Transverse colon (tissue), 4 donors: ENCODE measurements around the gene SATB2.

Source experiments
- EP300 ChIP-seq: sonication (generic); formaldehyde crosslinking; IDR thresholded peaks from one replicate; pipeline ENCODE4 v1.6.1; 2017; ENCODE audit warnings: antibody characterized with exemption, low read depth
- POLR2A ChIP-seq: fragments of 450-650 bp; IDR thresholded peaks from one replicate; pipeline ENCODE4 v1.6.1; 2016; ENCODE audit warnings: antibody characterized with exemption, mild to moderate bottlenecking, moderate library complexity
- POLR2AphosphoS5 ChIP-seq, 3 donors: sonication (generic); formaldehyde crosslinking; IDR thresholded peaks; one replicate each; pipeline ENCODE4 v1.6.1; 2016; ENCODE audit warnings: antibody characterized with exemption in 3 of 3
- TF ChIP-seq, protein P1 (sequence below), 5 experiments: fragments of 200-600 bp in 3 of 5; fragments of 450-650 bp in 2 of 5; sonication (generic) in 3 of 5; IDR thresholded peaks; 1 replicate in 2 of 5; 2 replicates in 3 of 5; pipeline ENCODE4 v1.5.1; 2016 to 2017; ENCODE audit warnings: antibody characterized with exemption in 5 of 5, inconsistent platforms in 3 of 5, mild to moderate bottlenecking in 2 of 5, moderate library complexity in 1 of 5

DNA sequence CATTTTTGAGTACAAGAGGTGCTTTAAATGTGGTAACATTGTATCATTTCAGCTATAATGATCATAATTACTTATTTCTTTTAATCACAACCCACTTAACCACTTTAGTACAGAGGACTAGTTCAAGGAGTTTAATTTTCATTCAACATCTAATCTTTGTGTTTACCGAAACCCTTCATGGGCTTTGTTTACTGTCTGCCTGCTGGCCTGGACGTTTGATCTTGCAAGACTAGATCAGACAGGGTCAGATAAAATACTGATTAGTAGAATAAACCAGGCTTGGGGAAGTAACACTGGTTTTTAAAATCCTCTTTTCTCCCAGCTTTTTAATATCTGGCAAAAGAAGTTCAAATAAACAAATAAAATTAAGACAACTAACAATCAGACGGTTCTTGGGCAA lies 93.6 kb downstream of the SATB2 start:
- TF ChIP-seq, protein P1, sequence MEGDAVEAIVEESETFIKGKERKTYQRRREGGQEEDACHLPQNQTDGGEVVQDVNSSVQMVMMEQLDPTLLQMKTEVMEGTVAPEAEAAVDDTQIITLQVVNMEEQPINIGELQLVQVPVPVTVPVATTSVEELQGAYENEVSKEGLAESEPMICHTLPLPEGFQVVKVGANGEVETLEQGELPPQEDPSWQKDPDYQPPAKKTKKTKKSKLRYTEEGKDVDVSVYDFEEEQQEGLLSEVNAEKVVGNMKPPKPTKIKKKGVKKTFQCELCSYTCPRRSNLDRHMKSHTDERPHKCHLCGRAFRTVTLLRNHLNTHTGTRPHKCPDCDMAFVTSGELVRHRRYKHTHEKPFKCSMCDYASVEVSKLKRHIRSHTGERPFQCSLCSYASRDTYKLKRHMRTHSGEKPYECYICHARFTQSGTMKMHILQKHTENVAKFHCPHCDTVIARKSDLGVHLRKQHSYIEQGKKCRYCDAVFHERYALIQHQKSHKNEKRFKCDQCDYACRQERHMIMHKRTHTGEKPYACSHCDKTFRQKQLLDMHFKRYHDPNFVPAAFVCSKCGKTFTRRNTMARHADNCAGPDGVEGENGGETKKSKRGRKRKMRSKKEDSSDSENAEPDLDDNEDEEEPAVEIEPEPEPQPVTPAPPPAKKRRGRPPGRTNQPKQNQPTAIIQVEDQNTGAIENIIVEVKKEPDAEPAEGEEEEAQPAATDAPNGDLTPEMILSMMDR (IDR thresholded peaks at IDR 0.05), result no peak
- TF ChIP-seq POLR2A, result no peak
- TF ChIP-seq POLR2AphosphoS5 (IDR thresholded peaks at IDR 0.05), result no peak
- no peak for TF ChIP-seq EP300
